ENCODE results near the gene YBX1.

The YBX1 gene

GRCh38 chr1:42730002-42730401 lies 47.8 kb downstream of the YBX1 start:
- no peak for DNase-seq (ENCODE audit: low read depth)
- no peak overlapping the region for H3K4me3 ChIP-seq (ENCODE audit: low read depth, low read length)
- no peak for TF ChIP-seq CTCF (IDR thresholded peaks at IDR 0.05; ENCODE audit: low read depth, low read length, missing control alignments)

GRCh38 chr1:42730988-42731387 lies 48.8 kb downstream of the YBX1 start:
- TF ChIP-seq CTCF (IDR thresholded peaks at IDR 0.05; ENCODE audit: low read depth, low read length, missing control alignments): peak; percentile 20
- DNase-seq (ENCODE audit: low read depth): no peak

GRCh38 chr1:42731585-42731984 lies 49.4 kb downstream of the YBX1 start:
- no peak for TF ChIP-seq CTCF (IDR thresholded peaks at IDR 0.05; ENCODE audit: low read depth, low read length, missing control alignments)
- no peak overlapping the region for H3K4me3 ChIP-seq (ENCODE audit: low read depth, low read length)
- no peak for DNase-seq (ENCODE audit: low read depth)

More at GRCh38 chr1:42730988-42731387, 48.8 kb downstream of the YBX1 start:
- no peak overlapping the region for H3K4me3 ChIP-seq (ENCODE audit: low read depth, low read length)

- TF ChIP-seq CTCF (IDR thresholded peaks at IDR 0.05; ENCODE audit: low read depth, low read length, missing control alignments): no peak
- DNase-seq (ENCODE audit: low read depth): no peak
Measured at GRCh38 chr1:42732126-42732680, 50.0 kb downstream of the YBX1 start.

GRCh38 chr1:42733415-42734200 lies 51.4 kb downstream of the YBX1 start:
- DNase-seq (ENCODE audit: low read depth): no peak
- TF ChIP-seq CTCF (IDR thresholded peaks at IDR 0.05; ENCODE audit: low read depth, low read length, missing control alignments): no peak
- no peak overlapping the region for H3K4me3 ChIP-seq (ENCODE audit: low read depth, low read length)

More at GRCh38 chr1:42732126-42732680, 50.0 kb downstream of the YBX1 start:
- no peak overlapping the region for H3K4me3 ChIP-seq (ENCODE audit: low read depth, low read length)

- TF ChIP-seq CTCF (IDR thresholded peaks at IDR 0.05; ENCODE audit: low read depth, low read length, missing control alignments): no peak
- DNase-seq (ENCODE audit: low read depth): no peak
- no peak overlapping the region for H3K4me3 ChIP-seq (ENCODE audit: low read depth, low read length)
Measured at GRCh38 chr1:42734201-42735035, 52.2 kb downstream of the YBX1 start.
